Heart left ventricle (tissue), 16 donors: ENCODE measurements around the gene SMDT1. TPM values are rescaled to one million over a fixed set of nuclear protein-coding genes. Genes with fewer than 3 reads are reported as not detected.
"Not testable (repeated sequence)": the region's sequence is repeated elsewhere in the genome, so short reads cannot be mapped to it uniquely, and the experiment has no call there.

Source experiments
- ATAC-seq, 4 donors: fragments of 200-7000 bp; cut with Tn5 transposase; one replicate each; pipeline ENCODE4 v1.9.1; 2020 to 2022; ENCODE audit warnings: moderate library complexity in 4 of 4, mild to moderate bottlenecking in 3 of 4, moderate number of reproducible peaks in 1 of 4
- DNase-seq, 5 donors: peaks; one replicate each; pipeline ENCODE4 v3.0.0-alpha.2; 2020
- H3K27ac ChIP-seq, 12 donors: fragments of 200-600 bp; sonication (generic) in 4 of 12; one replicate each; pipeline versions ENCODE4 v1.5.0 to v1.8.0; 2016 to 2022; ENCODE audit warnings: mild to moderate bottlenecking in 2 of 12
- H3K27me3 ChIP-seq, 9 donors: fragments of 200-600 bp; sonication (generic) in 2 of 9; one replicate each; pipeline versions ENCODE4 v1.5.1 to v1.8.0; 2016 to 2022; ENCODE audit warnings: mild to moderate bottlenecking in 3 of 9
- H3K36me3 ChIP-seq, 9 donors: fragments of 200-600 bp; sonication (generic) in 2 of 9; one replicate each; pipeline versions ENCODE4 v1.5.0 to v1.8.0; 2018 to 2022; ENCODE audit warnings: mild to moderate bottlenecking in 2 of 9
- H3K4me1 ChIP-seq, 12 donors: fragments of 200-600 bp; sonication (generic) in 4 of 12; one replicate each; pipeline versions ENCODE4 v1.5.0 to v1.8.0; 2016 to 2022; ENCODE audit warnings: mild to moderate bottlenecking in 3 of 12
- H3K4me3 ChIP-seq, 12 donors: fragments of 200-600 bp; sonication (generic) in 4 of 12; one replicate each; pipeline versions ENCODE4 v1.5.0 to v1.8.0; 2017 to 2022; ENCODE audit warnings: mild to moderate bottlenecking in 9 of 12, moderate library complexity in 4 of 12
- H3K9me3 ChIP-seq, 12 donors: fragments of 200-600 bp; sonication (generic) in 4 of 12; one replicate each; pipeline versions ENCODE4 v1.5.0 to v1.8.0; 2016 to 2022; ENCODE audit warnings: mild to moderate bottlenecking in 1 of 12
- CTCF ChIP-seq, 12 donors: fragments of 200-600 bp; sonication (generic) in 4 of 12; IDR thresholded peaks; one replicate each; pipeline versions ENCODE4 v1.5.0 to v1.8.0; 2018 to 2022; ENCODE audit warnings: antibody characterized with exemption in 12 of 12, mild to moderate bottlenecking in 5 of 12
- POLR2A ChIP-seq, 2 donors: fragments of 450-650 bp; IDR thresholded peaks; one replicate each; pipeline ENCODE4 v1.6.1; 2017; ENCODE audit warnings: antibody characterized with exemption in 2 of 2, mild to moderate bottlenecking in 2 of 2, moderate library complexity in 2 of 2
- WGBS, 4 donors: extraction: QIAGEN DNeasy Blood & Tissue Kit in 2 of 4; methylation state at CpG; one replicate each; pipeline versions ENCODE4 v1.1.5 to v1.1.7; 2013 to 2018; 5-methylcytosine and 5-hydroxymethylcytosine counted together
- intact Hi-C, 10 donors: fragments of 100-400 bp; cut with DNase I; formaldehyde crosslinking; loops; one replicate each; pipeline versions ENCODE4 v1.11.1 to v1.14.2; 2022
- polyA plus RNA-seq, 2 donors: library from polyadenylated mRNA; stranded (reverse); fragments of 200-250 nt; gene quantifications; one replicate each; pipeline ENCODE4 v1.2.3, GENCODE V29; 2013
- total RNA-seq, 9 donors: library from RNA; depleted of rRNA in 2 of 9; stranded (reverse); fragments of >200 nt in 2 of 9; fragmentation: NEBNext Ultra II Directional in 3 of 9; extraction: Animal tissue kit (Norgen Biotek cat#: 25700) in 3 of 9; gene quantifications; one replicate each; pipeline versions ENCODE4 v1.1.0 to v1.2.4, GENCODE V29; 2016 to 2023
- donor health status: ischemic (EF 13 %, LVEDD 7.1; RV severe dilation, severe dysfunction).
- donor health status: healthy with polysubstance abuse.
- donor health status: DM: no; HTN: yes; CAD: no.
- donor health status: DM: no; HTN: no; CAD: no.
- donor health status: ischemic (EF 25% LVEDD 6.9; RV normal size, moderate dysfunction).
- donor health status: ischemic (EF 25% LVEDD 5.7; RV mildly dilated, moderate dysfunction).
- donor health status: healthy.
- donor health status: DM: yes; HTN: yes; CAD: no.
- donor health status: ischemic (EF 35%, LVEDD 5.7; RV mildly dilated, moderate dysfunction).
- donor health status: nonischemic (EF 11% LVEDD 7.7; RV severe dilation, severe dysfunction).
- donor health status: DM: yes; HTN: yes; CAD: no.
- donor health status: PGD.
- donor health status: ischemic (EF 29% LVEDD 5.4; RV normal size, mild dysfunction).
- donor health status: nonischemic (EF 23%, LVEDD 6.1; RV moderate dilation, normal function).

SMDT1 gene
- total and polyA plus RNA-seq, 11 donors = 15.3 to 235 (median 117) TPM

- DNase-seq, H3K36me3 ChIP-seq, H3K4me1 ChIP-seq, H3K27ac ChIP-seq, H3K4me3 ChIP-seq, ATAC-seq, H3K9me3 ChIP-seq, H3K27me3 ChIP-seq, intact Hi-C loops: not testable (repeated sequence)
- WGBS, 4 donors = 84 to 89% (median 87%) methylated on average over 13 to 14 of the region's 14 CpGs
Measured at GRCh38 chr22:42130639-42131431, 51.3 kb downstream of the SMDT1 start, which contains the start of gene CYP2D6. Gene CYP2D6 (minus strand): TSS chr22:42130810. CDS start chr22:42130791, 19 bp downstream.

GRCh38 chr22:42131562-42131961 lies 52.1 kb downstream of the SMDT1 start:
- intact Hi-C loops = no loop called here
- peaks cover 0 to 5% (median 0%) of the 10 kb centered on the region in 9 donors for H3K27me3 ChIP-seq
- no peak overlapping the region for H3K27ac ChIP-seq
- no peak overlapping the region for H3K4me3 ChIP-seq
- DNase-seq (no peak), ATAC-seq (no peak)
- TF ChIP-seq CTCF (IDR thresholded peaks at IDR 0.05) (no peak), POLR2A (IDR thresholded peaks at IDR 0.05) (no peak)
- H3K36me3 ChIP-seq = no peaks in the 10 kb centered on the region
- 65 to 78% (median 73%) methylated on average over 8 of the region's 8 CpGs for WGBS, 4 donors
- H3K4me1 ChIP-seq = no peaks in the 10 kb centered on the region
- peaks cover 0 to 4% (median 0%) of the 10 kb centered on the region in 12 donors for H3K9me3 ChIP-seq

- intact Hi-C loops = no loop called here
- TF ChIP-seq POLR2A (IDR thresholded peaks at IDR 0.05) (no peak), CTCF (IDR thresholded peaks at IDR 0.05) (no peak)
- Histone ChIP-seq H3K36me3 (no peaks in the 10 kb centered on the region), H3K27me3 (peaks cover 0 to 5% (median 0%) of the 10 kb centered on the region in 9 donors), H3K9me3 (peaks cover 0 to 4% (median 0%) of the 10 kb centered on the region in 12 donors), H3K27ac (no peak overlapping the region), H3K4me1 (no peaks in the 10 kb centered on the region), H3K4me3 (no peak overlapping the region)
- no peak for DNase-seq
- WGBS, 4 donors = 71 to 88% (median 79%) methylated on average over 12 to 13 of the region's 13 CpGs
- ATAC-seq = no peak
Measured at GRCh38 chr22:42132457-42132856, 53.0 kb downstream of the SMDT1 start.

Other genes with a start within 250 kb of the SMDT1 start
- 100 to 1,000 TPM in 3 of 9 donors, 10 to 100 TPM in 6; 49.1 to 109 (median 73.0) TPM for gene SREBF2, start 246.6 kb upstream of the SMDT1 start, total RNA-seq
- 100 to 1,000 TPM in 1 of 2 donors, 10 to 100 TPM in 1; 39.4 to 115 TPM for gene SREBF2, start 246.6 kb upstream of the SMDT1 start, polyA plus RNA-seq
- gene SHISA8, start 164.6 kb upstream of the SMDT1 start, total RNA-seq = 1 to 10 TPM in 4 of 9 donors, under 1 TPM in 5; 0.48 to 4.4 (median 1.00) TPM
- gene SHISA8, start 164.6 kb upstream of the SMDT1 start, polyA plus RNA-seq = 1 to 10 TPM in 1 of 2 donors, not detected in 1; 1.7 TPM
- gene TNFRSF13C, start 152.9 kb upstream of the SMDT1 start, total RNA-seq = under 1 TPM in 8 of 9 donors, not detected in 1; 0.35 to 0.61 (median 0.44) TPM
- under 1 TPM; 0.07 to 0.34 TPM for gene TNFRSF13C, start 152.9 kb upstream of the SMDT1 start, polyA plus RNA-seq
- gene CENPM, start 132.5 kb upstream of the SMDT1 start, total RNA-seq = 1 to 10 TPM in 2 of 9 donors, under 1 TPM in 3, not detected in 4; 0.21 to 6.9 (median 0.52) TPM
- gene CENPM, start 132.5 kb upstream of the SMDT1 start, polyA plus RNA-seq = under 1 TPM; 0.30 to 0.79 TPM
- gene SEPTIN3, start 110.3 kb upstream of the SMDT1 start, total RNA-seq = under 1 TPM in 6 of 9 donors, not detected in 3; 0.07 to 0.53 (median 0.23) TPM
- under 1 TPM; 0.03 to 0.08 TPM for gene SEPTIN3, start 110.3 kb upstream of the SMDT1 start, polyA plus RNA-seq
- gene WBP2NL, start 80.9 kb upstream of the SMDT1 start, total RNA-seq = 1 to 10 TPM in 1 of 9 donors, under 1 TPM in 7, not detected in 1; 0.30 to 1.1 (median 0.40) TPM
- gene WBP2NL, start 80.9 kb upstream of the SMDT1 start, polyA plus RNA-seq = under 1 TPM; 0.11 TPM
- 10 to 100 TPM; 10.6 to 48.3 (median 13.8) TPM for gene NAGA, start 8.9 kb upstream of the SMDT1 start, total RNA-seq
- gene NAGA, start 8.9 kb upstream of the SMDT1 start, polyA plus RNA-seq = 10 to 100 TPM in 1 of 2 donors, 1 to 10 TPM in 1; 5.2 to 14.7 TPM
- 1 to 10 TPM; 1.8 to 6.9 (median 4.7) TPM for gene PHETA2, start 5.5 kb upstream of the SMDT1 start, total RNA-seq
- 1 to 10 TPM; 2.6 to 6.3 TPM for gene PHETA2, start 5.5 kb upstream of the SMDT1 start, polyA plus RNA-seq
- 100 to 1,000 TPM; 159 to 294 (median 255) TPM for gene NDUFA6, start 11.1 kb downstream of the SMDT1 start, total RNA-seq
- 100 to 1,000 TPM; 314 to 601 TPM for gene NDUFA6, start 11.1 kb downstream of the SMDT1 start, polyA plus RNA-seq
- under 1 TPM in 8 of 9 donors, not detected in 1; 0.12 to 0.47 (median 0.30) TPM for gene CYP2D6, start 51.1 kb downstream of the SMDT1 start, total RNA-seq
- under 1 TPM; 0.19 to 0.23 TPM for gene CYP2D6, start 51.1 kb downstream of the SMDT1 start, polyA plus RNA-seq
- gene TCF20, start 191.0 kb downstream of the SMDT1 start, total RNA-seq = 10 to 100 TPM; 12.1 to 25.7 (median 15.8) TPM
- gene TCF20, start 191.0 kb downstream of the SMDT1 start, polyA plus RNA-seq = 1 to 10 TPM; 5.2 to 8.0 TPM